Immature natural killer cell (primary cell): ENCODE data around the gene ST8SIA2. TPM values are rescaled to one million over a fixed set of nuclear protein-coding genes. Genes with fewer than 3 reads are reported as not detected.
"Not testable (repeated sequence)": the region's sequence is repeated elsewhere in the genome, so short reads cannot be mapped to it uniquely, and the experiment has no call there.

Experiments used
- DNase-seq, 3 donors: peaks; one replicate each; pipeline ENCODE4 v3.0.0; 2022; ENCODE audit warnings: mixed read lengths in 1 of 3
- H3K27ac Mint-ChIP-seq, 6 donors: one replicate each; pipeline ENCODE4 v1.8.0; 2020; ENCODE audit warnings: mixed read lengths in 6 of 6, mild to moderate bottlenecking in 5 of 6, inconsistent platforms in 4 of 6, moderate library complexity in 3 of 6
- H3K27me3 Mint-ChIP-seq, 3 donors: one replicate each; pipeline ENCODE4 v1.8.0; 2020 to 2021; ENCODE audit warnings: low read depth in 3 of 3, mild to moderate bottlenecking in 3 of 3, mixed read lengths in 3 of 3, moderate library complexity in 3 of 3, inconsistent platforms in 1 of 3
- H3K36me3 Mint-ChIP-seq, 3 donors: one replicate each; pipeline ENCODE4 v1.8.0; 2020; ENCODE audit warnings: mixed read lengths in 3 of 3, inconsistent platforms in 2 of 3, mild to moderate bottlenecking in 2 of 3
- H3K4me1 Mint-ChIP-seq, 2 donors: one replicate each; pipeline ENCODE4 v1.8.0; 2020; ENCODE audit warnings: inconsistent platforms in 2 of 2, mild to moderate bottlenecking in 2 of 2, mixed read lengths in 2 of 2, moderate library complexity in 1 of 2
- H3K4me3 Mint-ChIP-seq, 5 donors: one replicate each; pipeline ENCODE4 v1.8.0; 2020; ENCODE audit warnings: mild to moderate bottlenecking in 5 of 5, mixed read lengths in 5 of 5, inconsistent platforms in 3 of 5, moderate library complexity in 3 of 5
- H3K9me3 Mint-ChIP-seq, 6 donors: one replicate each; pipeline ENCODE4 v1.8.0; 2020; ENCODE audit warnings: mild to moderate bottlenecking in 6 of 6, mixed read lengths in 6 of 6, inconsistent platforms in 4 of 6, moderate library complexity in 3 of 6
- polyA plus RNA-seq, 3 donors: library from polyadenylated mRNA; unstranded; fragments of 300-500 nt; fragmentation: Illumina TruSeq; gene quantifications; one replicate each; pipeline ENCODE4 v1.2.3, GENCODE V29; 2021

Gene ST8SIA2
- polyA plus RNA-seq, 3 donors from 2014 or later = not detected

- no peaks in the 10 kb centered on the region for H3K9me3 Mint-ChIP-seq
- no peaks in the 10 kb centered on the region for H3K36me3 Mint-ChIP-seq
- H3K27ac Mint-ChIP-seq = no peak overlapping the region
- H3K4me1 Mint-ChIP-seq = no peaks in the 10 kb centered on the region
- H3K27me3 Mint-ChIP-seq = peaks cover 0 to 1% (median 0%) of the 10 kb centered on the region in 3 donors
- no peak for DNase-seq
- H3K4me3 Mint-ChIP-seq = no peak overlapping the region
Measured at GRCh38 chr15:92462424-92463125, 68.9 kb downstream of the ST8SIA2 start.

GRCh38 chr15:92463352-92463751 is 69.7 kb downstream of the ST8SIA2 start:
- peaks cover 0 to 2% (median 0%) of the 10 kb centered on the region in 3 donors for H3K36me3 Mint-ChIP-seq
- DNase-seq = no peak
- H3K4me1 Mint-ChIP-seq = no peaks in the 10 kb centered on the region
- peaks cover 0 to 1% (median 0%) of the 10 kb centered on the region in 3 donors for H3K27me3 Mint-ChIP-seq
- no peak overlapping the region for H3K27ac Mint-ChIP-seq
- H3K4me3 Mint-ChIP-seq = no peak overlapping the region
- no peaks in the 10 kb centered on the region for H3K9me3 Mint-ChIP-seq

- no peak overlapping the region for H3K27ac Mint-ChIP-seq
- DNase-seq = no peak
- no peak overlapping the region for H3K4me3 Mint-ChIP-seq
- peaks cover 0 to 3% (median 0%) of the 10 kb centered on the region in 3 donors for H3K36me3 Mint-ChIP-seq
- peaks cover 0 to 1% (median 0%) of the 10 kb centered on the region in 3 donors for H3K27me3 Mint-ChIP-seq
- no peaks in the 10 kb centered on the region for H3K4me1 Mint-ChIP-seq
- H3K9me3 Mint-ChIP-seq = no peaks in the 10 kb centered on the region
Measured at GRCh38 chr15:92463826-92464225, 70.1 kb downstream of the ST8SIA2 start.

GRCh38 chr15:92466834-92467233 is 73.2 kb downstream of the ST8SIA2 start:
- H3K36me3 Mint-ChIP-seq = peaks cover 0 to 3% (median 0%) of the 10 kb centered on the region in 3 donors
- no peaks in the 10 kb centered on the region for H3K4me1 Mint-ChIP-seq
- no peak overlapping the region for H3K4me3 Mint-ChIP-seq
- no peak for DNase-seq
- H3K27me3 Mint-ChIP-seq = peaks cover 3 to 5% (median 4%) of the 10 kb centered on the region in 3 donors
- H3K27ac Mint-ChIP-seq = no peak overlapping the region
- no peaks in the 10 kb centered on the region for H3K9me3 Mint-ChIP-seq

GRCh38 chr15:92467245-92467644 is 73.6 kb downstream of the ST8SIA2 start:
- no peak for DNase-seq
- Mint-ChIP-seq H3K9me3 (no peaks in the 10 kb centered on the region), H3K27ac (no peak overlapping the region), H3K4me1 (no peaks in the 10 kb centered on the region), H3K36me3 (peaks cover 0 to 3% (median 0%) of the 10 kb centered on the region in 3 donors), H3K4me3 (no peak overlapping the region), H3K27me3 (peaks cover 3 to 5% (median 4%) of the 10 kb centered on the region in 3 donors)

GRCh38 chr15:92468991-92469390 is 75.3 kb downstream of the ST8SIA2 start:
- Mint-ChIP-seq H3K36me3 (peaks cover 0 to 3% (median 0%) of the 10 kb centered on the region in 3 donors), H3K4me1 (no peaks in the 10 kb centered on the region), H3K9me3 (no peaks in the 10 kb centered on the region), H3K4me3 (no peak overlapping the region), H3K27ac (no peak overlapping the region), H3K27me3 (peaks cover 4 to 5% (median 4%) of the 10 kb centered on the region in 3 donors)
- no peak for DNase-seq

GRCh38 chr15:92471288-92471687 is 77.6 kb downstream of the ST8SIA2 start:
- Mint-ChIP-seq H3K4me1 (no peaks in the 10 kb centered on the region), H3K9me3 (no peaks in the 10 kb centered on the region), H3K27ac (no peak overlapping the region), H3K4me3 (no peak overlapping the region), H3K27me3 (peaks cover 4 to 6% (median 5%) of the 10 kb centered on the region in 3 donors), H3K36me3 (peaks cover 0 to 3% (median 0%) of the 10 kb centered on the region in 3 donors)
- no peak for DNase-seq

- Mint-ChIP-seq H3K36me3 (no peaks in the 10 kb centered on the region), H3K4me1 (no peaks in the 10 kb centered on the region), H3K4me3 (no peak overlapping the region), H3K9me3 (peaks cover 0 to 2% (median 0%) of the 10 kb centered on the region in 6 donors), H3K27ac (no peak overlapping the region), H3K27me3 (peaks cover 5 to 8% (median 7%) of the 10 kb centered on the region in 3 donors)
- no peak for DNase-seq
Measured at GRCh38 chr15:92473756-92474155, 80.1 kb downstream of the ST8SIA2 start.

- peaks cover 8 to 13% (median 13%) of the 10 kb centered on the region in 3 donors for H3K27me3 Mint-ChIP-seq
- H3K36me3 Mint-ChIP-seq, H3K9me3 Mint-ChIP-seq, H3K4me3 Mint-ChIP-seq, H3K4me1 Mint-ChIP-seq, DNase-seq, H3K27ac Mint-ChIP-seq: not testable (repeated sequence)
Measured at GRCh38 chr15:92479730-92480129, 86.0 kb downstream of the ST8SIA2 start.

- peaks cover 0 to 2% (median 0%) of the 10 kb centered on the region in 6 donors for H3K9me3 Mint-ChIP-seq
Measured at GRCh38 chr15:92480361-92480760, 86.7 kb downstream of the ST8SIA2 start.

GRCh38 chr15:92485441-92485840 is 91.8 kb downstream of the ST8SIA2 start:
- no peak for DNase-seq
- Mint-ChIP-seq H3K4me3 (no peak overlapping the region), H3K27me3 (peaks cover 7 to 20% (median 10%) of the 10 kb centered on the region in 3 donors), H3K27ac (no peak overlapping the region), H3K36me3 (no peaks in the 10 kb centered on the region), H3K4me1 (no peaks in the 10 kb centered on the region), H3K9me3 (peaks cover 0 to 7% (median 0%) of the 10 kb centered on the region in 6 donors)

More at GRCh38 chr15:92480361-92480760, 86.7 kb downstream of the ST8SIA2 start:
- H3K36me3 Mint-ChIP-seq = no peaks in the 10 kb centered on the region
- no peak overlapping the region for H3K27ac Mint-ChIP-seq
- no peak overlapping the region for H3K4me3 Mint-ChIP-seq
- H3K4me1 Mint-ChIP-seq = no peaks in the 10 kb centered on the region
- peaks cover 10 to 13% (median 11%) of the 10 kb centered on the region in 3 donors for H3K27me3 Mint-ChIP-seq
- no peak for DNase-seq

- H3K4me3 Mint-ChIP-seq = no peak overlapping the region
- no peak for DNase-seq
- H3K27ac Mint-ChIP-seq = no peak overlapping the region
- peaks cover 0 to 8% (median 3%) of the 10 kb centered on the region in 3 donors for H3K27me3 Mint-ChIP-seq
- no peaks in the 10 kb centered on the region for H3K36me3 Mint-ChIP-seq
- peaks cover 0 to 13% (median 3%) of the 10 kb centered on the region in 6 donors for H3K9me3 Mint-ChIP-seq
- no peaks in the 10 kb centered on the region for H3K4me1 Mint-ChIP-seq
Measured at GRCh38 chr15:92492551-92493115, 99.0 kb downstream of the ST8SIA2 start.

GRCh38 chr15:92494806-92495336 is 101.2 kb downstream of the ST8SIA2 start:
- no peaks in the 10 kb centered on the region for H3K36me3 Mint-ChIP-seq
- H3K4me1 Mint-ChIP-seq = no peaks in the 10 kb centered on the region

GRCh38 chr15:92495446-92495845 is 101.8 kb downstream of the ST8SIA2 start:
- H3K27me3 Mint-ChIP-seq = peaks cover 0 to 11% (median 5%) of the 10 kb centered on the region in 3 donors
- no peak for DNase-seq

More at GRCh38 chr15:92494806-92495336, 101.2 kb downstream of the ST8SIA2 start:
- Mint-ChIP-seq H3K27me3 (peaks cover 0 to 9% (median 6%) of the 10 kb centered on the region in 3 donors), H3K4me3 (no peak overlapping the region), H3K9me3 (peaks cover 0 to 12% (median 3%) of the 10 kb centered on the region in 6 donors), H3K27ac (no peak overlapping the region)
- no peak for DNase-seq

More at GRCh38 chr15:92495446-92495845, 101.8 kb downstream of the ST8SIA2 start:
- H3K4me1 Mint-ChIP-seq = no peaks in the 10 kb centered on the region
- H3K9me3 Mint-ChIP-seq = peaks cover 0 to 6% (median 4%) of the 10 kb centered on the region in 6 donors
- H3K27ac Mint-ChIP-seq = no peak overlapping the region
- H3K36me3 Mint-ChIP-seq = no peaks in the 10 kb centered on the region
- no peak overlapping the region for H3K4me3 Mint-ChIP-seq
